ENCODE results near the gene NUCB1. TPM values are rescaled to one million over a fixed set of nuclear protein-coding genes. Genes with fewer than 3 reads are reported as not detected.
A peak's percentile ranks its signal among the peaks of the same experiment; 100 is the strongest.

Gene NUCB1
- total and polyA plus RNA-seq, 9 of the 15 experiments (the other 6 are each of a cell fraction or from before 2014, with no cell fraction given), result 3.1 to 153 (median 71.7) TPM

- no peak for TF ChIP-seq SIRT6 (IDR thresholded peaks at IDR 0.05; ENCODE audit: low read depth, low read length)
- no peak for TF ChIP-seq ETV1 (tag; conservative IDR thresholded peaks at IDR 0.05; ENCODE audit: low read depth)
- no peak for TF ChIP-seq SMARCA5 (IDR thresholded peaks at IDR 0.05)
- peak; percentile 36; the same call in 1 of the 2 replicates for TF ChIP-seq CREB1 (IDR thresholded peaks at IDR 0.05)
- no peak for TF ChIP-seq CREB1 (CRISPR knock-in tag; IDR thresholded peaks at IDR 0.05)
- no peak for TF ChIP-seq ZBTB5 (IDR thresholded peaks at IDR 0.05)
- TF ChIP-seq TOE1 (IDR thresholded peaks at IDR 0.05; ENCODE audit: borderline replicate concordance), result peak; percentile 41; the same call in 1 of the 2 replicates
- TF ChIP-seq TOE1 (CRISPR knock-in tag; IDR thresholded peaks at IDR 0.05; ENCODE audit: borderline replicate concordance, low read depth), result no peak
- TF ChIP-seq ZNF263 (CRISPR knock-in tag; IDR thresholded peaks at IDR 0.05; ENCODE audit: borderline replicate concordance), result peak; percentile 57; the same call in 1 of the 2 replicates
- peak; percentile 64 for TF ChIP-seq TCF3 (CRISPR knock-in tag; IDR thresholded peaks at IDR 0.05)
- peak; percentile 90 for TF ChIP-seq ZNF644 (tag; IDR thresholded peaks at IDR 0.05; ENCODE audit: low read depth)
- TF ChIP-seq ZNF717 (CRISPR knock-in tag; IDR thresholded peaks at IDR 0.05), result no peak
- TF ChIP-seq SMARCC2 (IDR thresholded peaks at IDR 0.05; ENCODE audit: low read depth), result no peak
- no peak for TF ChIP-seq IRF9 (tag; IDR thresholded peaks at IDR 0.05)
- TF ChIP-seq MBD2 (IDR thresholded peaks at IDR 0.05; ENCODE audit: borderline replicate concordance, low read depth), result peak; percentile 89
- TF ChIP-seq SUPT5H (IDR thresholded peaks at IDR 0.05), result peak; percentile 28; the same call in 1 of the 2 replicates
- no peak for TF ChIP-seq SMAD1 (IDR thresholded peaks at IDR 0.05; ENCODE audit: low read depth, low read length, partially characterized antibody)
- TF ChIP-seq GABPB1 (CRISPR knock-in tag; IDR thresholded peaks at IDR 0.05), result peak; percentile 39; the same call in 1 of the 2 replicates
- TF ChIP-seq, protein P1, sequence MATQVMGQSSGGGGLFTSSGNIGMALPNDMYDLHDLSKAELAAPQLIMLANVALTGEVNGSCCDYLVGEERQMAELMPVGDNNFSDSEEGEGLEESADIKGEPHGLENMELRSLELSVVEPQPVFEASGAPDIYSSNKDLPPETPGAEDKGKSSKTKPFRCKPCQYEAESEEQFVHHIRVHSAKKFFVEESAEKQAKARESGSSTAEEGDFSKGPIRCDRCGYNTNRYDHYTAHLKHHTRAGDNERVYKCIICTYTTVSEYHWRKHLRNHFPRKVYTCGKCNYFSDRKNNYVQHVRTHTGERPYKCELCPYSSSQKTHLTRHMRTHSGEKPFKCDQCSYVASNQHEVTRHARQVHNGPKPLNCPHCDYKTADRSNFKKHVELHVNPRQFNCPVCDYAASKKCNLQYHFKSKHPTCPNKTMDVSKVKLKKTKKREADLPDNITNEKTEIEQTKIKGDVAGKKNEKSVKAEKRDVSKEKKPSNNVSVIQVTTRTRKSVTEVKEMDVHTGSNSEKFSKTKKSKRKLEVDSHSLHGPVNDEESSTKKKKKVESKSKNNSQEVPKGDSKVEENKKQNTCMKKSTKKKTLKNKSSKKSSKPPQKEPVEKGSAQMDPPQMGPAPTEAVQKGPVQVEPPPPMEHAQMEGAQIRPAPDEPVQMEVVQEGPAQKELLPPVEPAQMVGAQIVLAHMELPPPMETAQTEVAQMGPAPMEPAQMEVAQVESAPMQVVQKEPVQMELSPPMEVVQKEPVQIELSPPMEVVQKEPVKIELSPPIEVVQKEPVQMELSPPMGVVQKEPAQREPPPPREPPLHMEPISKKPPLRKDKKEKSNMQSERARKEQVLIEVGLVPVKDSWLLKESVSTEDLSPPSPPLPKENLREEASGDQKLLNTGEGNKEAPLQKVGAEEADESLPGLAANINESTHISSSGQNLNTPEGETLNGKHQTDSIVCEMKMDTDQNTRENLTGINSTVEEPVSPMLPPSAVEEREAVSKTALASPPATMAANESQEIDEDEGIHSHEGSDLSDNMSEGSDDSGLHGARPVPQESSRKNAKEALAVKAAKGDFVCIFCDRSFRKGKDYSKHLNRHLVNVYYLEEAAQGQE (IDR thresholded peaks at IDR 0.05; ENCODE audit: borderline replicate concordance), result peak; percentile 33
- TF ChIP-seq, protein P1 (CRISPR knock-in tag; IDR thresholded peaks at IDR 0.05; ENCODE audit: low read depth), result no peak
Measured at GRCh38 chr19:48918801-48919247, 18.7 kb downstream of the NUCB1 start (continued).
